Lung microvascular endothelial cell (primary cell): Measurements from ENCODE around the gene TRIM44. TPM values are rescaled to one million over a fixed set of nuclear protein-coding genes. Genes with fewer than 3 reads are reported as not detected.

ENCODE experiments used
- DNase-seq, 2 donors: peaks; one replicate each; pipeline versions ENCODE4 v3.0.0 to v3.0.0-alpha.2; 2010; ENCODE audit warnings: low read depth in 2 of 2
- total RNA-seq: library from RNA; depleted of rRNA; stranded (reverse); fragments of >200 nt; gene quantifications from 2 replicates; pipeline ENCODE4 v1.2.1, GENCODE V29; 2014

Gene TRIM44
- total RNA-seq, 1 donor from 2014 or later, result 16.5 TPM

- peak in 1 of 2 donors; percentile 22 for DNase-seq
Measured at GRCh38 chr11:35671396-35672127, 9.0 kb downstream of the TRIM44 start.

DNA sequence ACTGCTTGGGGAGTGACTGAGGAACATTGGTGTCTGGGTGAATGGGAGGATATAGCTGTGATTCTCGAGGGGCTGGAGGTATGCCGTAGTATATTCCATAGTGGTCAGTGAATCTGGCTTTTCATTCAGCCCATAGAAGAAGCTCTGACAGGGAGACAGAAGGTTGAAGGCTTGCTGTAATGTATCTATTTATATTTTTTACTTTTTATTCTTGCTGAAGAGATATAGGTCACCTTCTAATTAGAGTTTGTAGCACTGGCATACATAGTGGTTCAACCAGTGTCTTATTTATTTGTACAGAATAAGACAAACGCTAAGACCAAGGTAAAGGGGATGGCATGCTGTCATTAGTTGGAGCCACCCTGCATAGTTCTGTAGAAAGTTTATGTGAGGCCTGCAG lies 10.0 kb downstream of the TRIM44 start:
- DNase-seq, result no peak

- DNase-seq, result no peak
Measured at GRCh38 chr11:35675901-35676610, 13.5 kb downstream of the TRIM44 start.

- DNase-seq, result no peak
Measured at GRCh38 chr11:35676611-35676965, 14.0 kb downstream of the TRIM44 start.

- no peak for DNase-seq
Measured at GRCh38 chr11:35677904-35678303, 15.3 kb downstream of the TRIM44 start.

- DNase-seq, result no peak
Measured at GRCh38 chr11:35678471-35678870, 15.9 kb downstream of the TRIM44 start.

DNA sequence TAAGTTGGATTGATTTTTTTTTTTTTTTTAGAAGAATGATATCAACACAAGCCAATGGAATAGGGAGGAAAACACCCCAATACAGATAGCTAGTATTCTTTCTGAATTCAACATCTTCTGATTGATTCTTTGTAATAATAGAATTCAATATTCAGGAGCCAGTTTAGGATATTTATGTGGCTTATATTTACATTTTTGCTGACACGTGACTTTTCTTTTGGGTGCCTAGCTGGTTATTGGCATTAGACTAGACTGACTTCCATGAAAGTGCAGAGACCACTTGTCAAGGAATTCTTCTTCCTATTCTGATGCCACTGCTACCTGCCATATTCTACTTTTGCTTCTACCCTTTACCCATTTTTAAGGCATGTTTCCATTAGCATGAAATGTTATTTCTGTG lies 16.4 kb downstream of the TRIM44 start:
- no peak for DNase-seq

DNA sequence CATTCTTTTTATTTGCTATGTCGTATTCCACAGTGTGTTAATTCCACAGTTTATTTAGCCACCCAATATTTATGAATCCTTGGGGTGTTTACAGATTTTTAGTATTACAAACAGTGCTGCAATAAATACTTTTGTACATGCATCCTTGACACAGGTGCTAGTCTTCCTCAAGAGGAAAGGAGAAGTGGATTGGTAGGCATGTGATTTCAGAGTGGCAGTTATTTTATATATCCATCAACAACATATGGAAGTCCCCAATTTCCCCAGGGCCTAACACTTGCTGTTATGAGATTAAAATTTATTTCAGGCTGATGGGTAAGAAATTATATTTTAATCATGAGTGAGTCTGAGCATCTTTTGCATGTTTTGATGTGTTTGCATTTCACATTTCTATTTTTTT lies 17.9 kb downstream of the TRIM44 start:
- no peak for DNase-seq

DNA sequence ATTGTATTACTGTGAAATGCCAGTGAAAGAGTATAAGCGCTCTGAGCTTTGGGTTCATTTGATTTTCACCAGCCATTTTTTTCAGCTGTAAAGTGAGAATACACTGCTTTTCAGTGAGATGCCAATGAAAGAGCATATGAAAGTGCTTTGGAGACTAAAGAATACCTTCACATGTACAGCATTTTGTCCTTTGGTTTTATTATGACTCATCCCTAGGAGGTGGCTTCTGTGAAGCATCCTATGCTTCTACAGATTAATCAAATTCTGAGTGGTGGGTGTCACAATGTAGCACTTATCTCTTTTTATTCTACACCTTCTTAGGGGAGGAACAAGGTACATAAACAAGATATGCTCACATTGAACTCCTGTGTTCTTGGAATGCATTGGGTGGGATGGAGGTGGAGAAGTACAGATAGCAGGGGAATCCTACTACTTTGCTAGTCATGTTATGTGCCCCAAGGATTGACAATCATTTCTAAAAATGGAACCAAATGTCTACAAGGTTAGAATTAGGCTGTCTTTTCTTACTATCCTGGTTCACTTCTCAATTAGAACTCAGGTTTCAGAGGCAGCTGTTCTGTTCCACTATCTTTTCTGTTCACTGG lies 18.7 kb downstream of the TRIM44 start:
- no peak for DNase-seq

GRCh38 chr11:35682230-35683173 lies 19.9 kb downstream of the TRIM44 start:
- peak in 1 of 2 donors; percentile 67 for DNase-seq

- DNase-seq, result no peak
Measured at GRCh38 chr11:35683728-35684339, 21.3 kb downstream of the TRIM44 start.

DNA sequence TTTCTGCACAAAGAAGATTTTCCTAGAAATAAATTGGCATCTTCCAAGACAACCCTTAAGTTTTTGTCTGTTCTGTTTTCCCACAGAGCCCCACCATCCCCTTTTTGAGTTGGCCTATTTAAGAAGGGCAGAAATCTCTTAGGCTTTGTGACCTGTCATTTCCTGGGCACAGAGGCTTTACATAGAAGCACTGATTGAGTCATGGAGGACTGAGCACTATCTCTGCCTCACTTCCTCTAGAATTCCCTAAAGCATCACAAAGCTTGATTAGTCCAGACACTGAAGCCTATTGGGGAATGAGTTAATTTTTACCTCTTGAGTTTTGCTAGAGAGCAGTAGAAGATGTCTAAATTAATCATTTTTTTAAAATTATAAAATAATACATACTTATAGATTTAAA lies 25.4 kb downstream of the TRIM44 start:
- DNase-seq, result peak; percentile 15 to 76

GRCh38 chr11:35689081-35689996 lies 26.8 kb downstream of the TRIM44 start:
- no peak for DNase-seq

DNA sequence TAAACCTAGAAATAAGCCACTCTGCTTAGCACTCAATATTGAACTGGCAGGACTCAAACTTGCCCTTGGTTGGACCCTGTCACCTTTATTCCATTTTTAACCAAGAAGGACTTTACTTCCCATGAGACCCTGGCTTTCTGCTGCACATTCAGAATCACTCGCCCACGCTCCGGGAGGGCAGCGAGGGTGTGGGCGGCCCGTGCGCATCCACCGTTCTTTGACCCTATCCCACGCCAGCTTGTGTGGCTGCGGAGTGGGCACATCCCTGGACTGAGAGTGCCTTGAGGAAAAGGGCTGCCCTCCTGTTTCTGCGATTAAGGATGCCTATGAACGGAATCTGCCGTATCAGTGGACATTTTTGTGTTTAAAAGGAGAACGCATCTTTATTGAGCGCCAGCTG lies 39.6 kb downstream of the TRIM44 start:
- no peak for DNase-seq

DNA sequence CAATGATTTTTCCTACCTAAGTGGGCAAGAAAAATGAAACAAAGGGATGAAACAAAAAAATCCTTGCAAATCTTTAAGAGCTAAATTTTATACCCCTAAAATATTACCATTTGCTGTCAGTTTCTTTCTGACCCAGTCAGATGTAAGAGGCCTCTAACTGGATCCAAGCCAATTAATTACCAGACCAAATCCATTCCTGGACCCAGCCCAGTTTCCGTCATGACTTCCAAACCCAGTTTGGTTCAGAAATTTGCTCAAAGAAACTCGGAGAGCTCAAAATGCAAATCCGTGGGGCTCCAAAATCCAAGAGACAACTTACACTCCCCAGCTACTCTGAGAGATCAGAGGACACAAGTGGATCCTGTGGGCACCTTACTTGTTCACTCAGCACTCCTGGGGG lies 46.8 kb downstream of the TRIM44 start:
- DNase-seq, result no peak

DNA sequence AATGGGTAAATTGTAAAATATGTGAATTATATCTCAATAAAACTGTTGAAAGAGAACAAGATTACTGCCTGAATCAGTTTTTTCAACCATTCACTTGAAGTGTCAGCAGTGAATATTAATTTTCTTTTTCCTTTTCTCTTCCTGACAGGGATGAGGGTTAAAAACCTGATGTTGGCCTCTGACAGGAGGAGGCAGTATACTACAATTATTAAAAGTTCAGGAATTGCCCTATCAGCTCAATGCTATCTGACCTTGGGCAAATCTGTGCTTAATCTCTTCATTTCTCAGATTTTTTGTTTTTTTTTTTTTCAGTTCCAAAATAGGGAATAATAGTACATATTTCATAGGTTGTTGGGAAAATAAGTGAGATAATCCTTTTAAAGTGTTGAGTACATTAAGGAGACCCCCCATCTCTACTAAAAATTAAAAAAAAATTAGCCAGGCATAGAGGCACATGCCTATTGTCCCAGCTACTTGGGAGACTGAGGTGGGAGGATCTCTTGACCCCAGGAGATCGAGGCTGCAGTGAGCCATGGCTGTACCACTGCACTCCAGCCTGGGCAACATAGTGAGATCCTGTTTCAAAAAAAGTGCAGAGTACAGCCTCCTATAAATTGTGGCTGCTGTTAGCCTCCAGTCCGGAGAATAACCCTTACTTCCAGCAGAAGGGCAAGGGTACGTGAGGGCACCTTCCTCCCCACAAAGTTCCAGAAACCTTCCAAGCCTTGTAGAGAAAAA lies 48.8 kb downstream of the TRIM44 start:
- peak; percentile 10 to 17 for DNase-seq

DNA sequence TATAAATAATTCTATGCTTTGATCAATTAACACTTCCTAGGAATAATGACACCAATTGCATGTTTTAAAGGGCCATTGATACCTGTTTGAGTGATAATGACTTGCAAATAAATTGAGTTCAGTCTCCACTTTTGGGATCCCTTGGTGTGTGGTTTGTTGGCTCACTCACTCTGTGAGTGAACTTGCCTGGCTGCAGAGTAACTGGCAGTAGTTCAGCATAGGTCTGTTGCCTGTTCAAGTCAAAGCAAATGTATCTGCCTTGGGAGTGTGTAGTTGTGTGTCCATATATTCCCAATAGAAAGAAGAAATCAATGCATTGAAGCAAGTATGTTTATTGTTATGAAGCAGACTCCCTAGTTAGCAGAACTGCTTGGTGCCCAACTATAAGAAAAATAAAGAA lies 49.3 kb downstream of the TRIM44 start:
- DNase-seq, result no peak

- no peak for DNase-seq
Measured at GRCh38 chr11:35712533-35712932, 50.0 kb downstream of the TRIM44 start.

DNA sequence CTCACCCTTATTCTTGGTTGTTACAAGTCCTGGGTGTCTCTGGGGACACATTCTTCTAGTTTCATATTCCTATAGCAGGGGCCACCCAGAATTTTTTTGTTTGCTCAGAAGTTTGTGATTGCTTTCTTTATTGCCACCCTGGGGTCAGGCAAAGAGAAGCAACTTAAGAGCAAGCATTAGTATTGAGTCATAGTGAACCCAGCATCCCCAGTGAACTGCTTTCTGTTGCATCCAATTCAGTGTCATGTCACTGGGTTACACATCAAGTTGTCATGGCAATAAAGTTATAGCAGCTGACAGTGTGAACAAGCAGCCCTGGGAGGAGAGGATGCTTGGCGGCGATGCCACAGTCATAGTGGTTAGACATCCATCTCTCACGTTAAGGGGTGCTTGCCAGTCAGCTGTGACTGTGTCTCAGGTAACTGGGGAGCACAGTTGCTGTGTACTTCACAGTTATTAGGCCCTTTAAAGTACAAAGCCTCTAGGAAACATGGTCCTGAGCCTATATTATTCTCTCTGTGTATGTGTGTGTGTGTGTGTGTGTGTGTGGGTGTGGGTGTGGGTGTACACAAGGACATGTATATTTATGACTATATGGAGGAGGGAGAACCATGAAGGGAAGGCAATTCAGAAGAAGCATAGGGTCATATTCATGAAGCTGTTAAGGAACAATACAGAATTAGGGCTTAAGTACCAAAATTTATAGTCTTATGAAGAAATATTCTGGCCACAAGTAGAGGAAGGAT lies 52.5 kb downstream of the TRIM44 start:
- DNase-seq, result peak in 1 of 2 donors; percentile 20
